Endothelial cell of umbilical vein (primary cell): ENCODE results near the gene NRXN3. TPM values are rescaled to one million over a fixed set of nuclear protein-coding genes. Genes with fewer than 3 reads are reported as not detected.

Experiments used
- BruUV-seq: library from RNA; stranded (reverse); fragments of 400-500 nt; replicated peaks from 2 replicates; lab custom pipeline; 2021; lab: Mats Ljungman, UMichigan
- CTCF ChIA-PET: fragments of 300-600, 350-600 bp; sonication (Branson Sonifier 250); formaldehyde crosslinking; loops from one replicate; lab custom pipeline; 2021; ENCODE audit warnings: antibody characterized with exemption, inconsistent platforms; lab: Charles Lee
- POLR2A ChIA-PET: fragments of 300-600, 350-600 bp; sonication (Branson Sonifier 250); formaldehyde crosslinking; loops from one replicate; lab custom pipeline; 2021; ENCODE audit warnings: antibody characterized with exemption, inconsistent platforms; lab: Charles Lee
- DNase-seq: peaks from one replicate; pipeline ENCODE4 v3.0.0-alpha.2; 2011; ENCODE audit warnings: low read depth, low spot score
- FAIRE-seq: peaks from 2 replicates; lab custom pipeline; 2011; peaks lifted over from hg19 to GRCh38; lab: Jason Lieb, UNC
- H2AFZ ChIP-seq: 2 replicates; pipeline ENCODE4 v1.6.0; 2012; ENCODE audit warnings: low read depth, low read length, control low read depth, inconsistent platforms
- H3K27ac ChIP-seq: 2 replicates; pipeline ENCODE4 v1.5.1; 2011; ENCODE audit warnings: low read depth, mild to moderate bottlenecking, control low read depth, low read length, moderate library complexity; ENCODE audit not compliant: insufficient read depth
- H3K27me3 ChIP-seq, 2 experiments: 2 replicates each; pipeline versions ENCODE4 v1.6.0 to v1.6.1; 2011; ENCODE audit warnings: low read length in 2 of 2, mixed read lengths in 1 of 2; ENCODE audit not compliant: control insufficient read depth in 2 of 2, insufficient read depth in 2 of 2
- H3K36me3 ChIP-seq, 2 experiments: 2 replicates in 1 of 2; 3 replicates in 1 of 2; pipeline ENCODE4 v1.5.1; 2011; ENCODE audit warnings: low read length in 2 of 2, mild to moderate bottlenecking in 1 of 2, moderate library complexity in 1 of 2; ENCODE audit not compliant: control insufficient read depth in 2 of 2, insufficient read depth in 2 of 2; ENCODE audit errors: extremely low read depth in 1 of 2
- H3K4me1 ChIP-seq: 3 replicates; pipeline ENCODE4 v1.5.1; 2011; ENCODE audit warnings: mild to moderate bottlenecking, low read length; ENCODE audit not compliant: control insufficient read depth, insufficient read depth; ENCODE audit errors: extremely low read depth
- H3K4me2 ChIP-seq: 2 replicates; pipeline ENCODE4 v1.6.1; 2011; ENCODE audit warnings: low read length, control low read depth, mixed read lengths; ENCODE audit not compliant: insufficient read depth
- H3K4me3 ChIP-seq, 3 experiments: fragments of 200-600 bp in 1 of 3; sonication (generic), shearing (Covaris generic) in 1 of 3; replicated peaks in 1 of 3; 2 replicates each; pipeline ENCODE4 v1.5.1; 2011 to 2016; ENCODE audit warnings: control low read depth in 3 of 3, low read length in 3 of 3, mild to moderate bottlenecking in 2 of 3, inconsistent platforms in 1 of 3, low read depth in 1 of 3, moderate library complexity in 1 of 3; ENCODE audit not compliant: insufficient read depth in 1 of 3
- H3K79me2 ChIP-seq: 2 replicates; pipeline ENCODE4 v1.6.0; 2012; ENCODE audit warnings: low read length, inconsistent platforms; ENCODE audit not compliant: control insufficient read depth, insufficient read depth
- H3K9ac ChIP-seq: replicated peaks from 2 replicates; pipeline ENCODE3; 2011; ENCODE audit warnings: low read length, control low read depth; ENCODE audit not compliant: insufficient read depth; ENCODE audit errors: extremely low read depth
- H3K9me1 ChIP-seq: replicated peaks from 3 replicates; pipeline ENCODE4 v1.6.0; 2011; ENCODE audit warnings: mild to moderate bottlenecking, low read length; ENCODE audit not compliant: control insufficient read depth, insufficient read depth; ENCODE audit errors: extremely low read depth
- H3K9me3 ChIP-seq: replicated peaks from 2 replicates; pipeline ENCODE4 v1.5.1; 2012; ENCODE audit warnings: low read length, inconsistent platforms; ENCODE audit not compliant: control insufficient read depth, insufficient read depth
- H4K20me1 ChIP-seq: replicated peaks from 2 replicates; pipeline ENCODE3; 2011; ENCODE audit warnings: mild to moderate bottlenecking, low read length; ENCODE audit not compliant: control insufficient read depth, insufficient read depth; ENCODE audit errors: extremely low read depth
- EZH2 ChIP-seq: IDR thresholded peaks from 2 replicates; pipeline ENCODE4 v1.6.1; 2012; ENCODE audit warnings: borderline replicate concordance, low read depth, mild to moderate bottlenecking, moderate library complexity, low read length, inconsistent platforms; ENCODE audit not compliant: severe bottlenecking
- FOS ChIP-seq: IDR thresholded peaks from 2 replicates; pipeline ENCODE4 v1.6.1; 2011; ENCODE audit warnings: mild to moderate bottlenecking, low read length, moderate library complexity, borderline replicate concordance; ENCODE audit not compliant: insufficient read depth
- GATA2 ChIP-seq: IDR thresholded peaks from 2 replicates; pipeline ENCODE4 v1.7.0; 2011; ENCODE audit warnings: low read depth, mild to moderate bottlenecking, moderate library complexity, mixed read lengths, low read length; ENCODE audit not compliant: insufficient read length, insufficient read depth
- JUN ChIP-seq: IDR thresholded peaks from 2 replicates; pipeline ENCODE4 v1.6.1; 2011; ENCODE audit warnings: borderline replicate concordance, low read depth; ENCODE audit not compliant: insufficient read length, insufficient read depth
- POLR2AphosphoS5 ChIP-seq: IDR thresholded peaks from 2 replicates; pipeline ENCODE4 v1.6.1; 2012; ENCODE audit warnings: low read depth, mild to moderate bottlenecking, control low read depth, low read length, moderate library complexity; ENCODE audit not compliant: insufficient read depth
- dilution Hi-C: fragments of 300-500 bp; cut with MboI; formaldehyde crosslinking; loops from one replicate; pipeline ENCODE4 v1.15.0; 2019; ENCODE audit warnings: low sequenced_read_pairs; ENCODE audit not compliant: extremely low pct_ligation_motif_present
- intact Hi-C: fragments of 100-400 bp; cut with micrococcal nuclease; formaldehyde crosslinking; loops from one replicate; pipeline ENCODE4 v1.10.0; 2022
- polyA plus RNA-seq, 4 experiments: library from polyadenylated mRNA; depleted of rRNA in 3 of 4; stranded (reverse) in 3 of 4; unstranded in 1 of 4; fragments of >200 nt; gene quantifications; 2 replicates each; pipeline versions ENCODE4 v1.2.1 to v1.2.3, GENCODE V29; 2011 to 2012; ENCODE audit warnings: missing spikeins in 1 of 4
- total RNA-seq: library from RNA; stranded (reverse); gene quantifications from 2 replicates; pipeline ENCODE4 v1.2.3, GENCODE V29; 2021
- TF ChIP-seq, protein P1 (sequence below): IDR thresholded peaks from 2 replicates; pipeline ENCODE4 v1.6.1; 2011; ENCODE audit not compliant: insufficient read depth, insufficient read length

NRXN3 gene
- total and polyA plus RNA-seq, 2 donors (not counting 3 experiments of a cell fraction or from before 2014, with no cell fraction given) = 0.72 to 4.2 TPM

DNA sequence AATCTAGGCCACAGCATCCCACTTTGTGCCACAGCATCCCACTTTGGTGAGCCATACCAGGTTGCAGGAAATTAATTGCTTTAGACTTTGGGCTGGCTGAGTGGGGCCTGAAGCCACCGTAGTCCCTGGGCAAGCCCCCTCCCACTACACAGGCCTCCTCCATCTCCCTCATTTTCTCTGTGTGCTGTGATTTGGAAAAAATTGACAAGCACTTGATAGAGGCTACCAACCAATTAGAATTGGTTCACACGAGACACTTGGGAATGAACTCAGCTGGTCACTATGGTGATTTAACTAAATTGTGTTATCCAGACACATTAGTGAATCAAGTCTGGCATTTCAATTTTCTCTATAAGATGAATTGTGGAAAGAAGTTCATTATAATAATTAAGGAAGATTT lies 1560.0 kb downstream of the NRXN3 start:
- dilution Hi-C loops (no loop called here), intact Hi-C loops (no loop called here)
- CTCF ChIA-PET = no interaction called here
- BruUV-seq = no TSS peak
- H4K20me1 ChIP-seq = no peaks in the 10 kb centered on the region
- no peak overlapping the region for H3K27ac ChIP-seq
- TF ChIP-seq POLR2AphosphoS5 = no peak
- TF ChIP-seq, protein P1, sequence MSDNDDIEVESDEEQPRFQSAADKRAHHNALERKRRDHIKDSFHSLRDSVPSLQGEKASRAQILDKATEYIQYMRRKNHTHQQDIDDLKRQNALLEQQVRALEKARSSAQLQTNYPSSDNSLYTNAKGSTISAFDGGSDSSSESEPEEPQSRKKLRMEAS = no peak
- no peak for TF ChIP-seq GATA2
- no peak for TF ChIP-seq EZH2
- H3K27me3 ChIP-seq = no peaks in the 10 kb centered on the region
- no peak overlapping the region for H2AFZ ChIP-seq
- FAIRE-seq = no peak
- H3K9me3 ChIP-seq = no peaks in the 10 kb centered on the region
- no peak overlapping the region for H3K4me2 ChIP-seq
- H3K9me1 ChIP-seq = no peaks in the 10 kb centered on the region
- no peak for DNase-seq
- no peaks in the 10 kb centered on the region for H3K36me3 ChIP-seq
- POLR2A ChIA-PET = no interaction called here
- H3K4me1 ChIP-seq = no peaks in the 10 kb centered on the region
- no peaks in the 10 kb centered on the region for H3K79me2 ChIP-seq
- no peak overlapping the region for H3K4me3 ChIP-seq
- no peak overlapping the region for H3K9ac ChIP-seq

DNA sequence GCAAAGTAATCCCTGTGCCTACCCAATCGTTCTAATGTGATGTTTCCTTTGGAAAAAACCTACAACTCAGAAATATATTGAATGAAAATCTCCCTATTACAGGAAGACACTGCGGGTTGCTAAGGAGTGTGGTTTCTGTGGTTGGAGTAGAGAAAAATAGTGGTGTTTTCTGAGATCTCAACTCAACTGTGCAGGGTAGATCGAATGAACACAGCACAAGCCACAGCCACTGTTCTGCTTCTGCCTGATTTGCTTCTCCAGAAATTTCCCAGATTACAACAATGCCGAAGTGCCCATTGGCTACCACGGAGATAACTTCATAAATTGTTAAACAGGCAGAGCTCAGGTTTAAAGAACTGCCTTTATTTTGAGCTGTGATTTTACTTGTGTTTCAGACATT lies 1560.8 kb downstream of the NRXN3 start:
- Histone ChIP-seq H3K9me1 (no peaks in the 10 kb centered on the region), H3K9me3 (no peaks in the 10 kb centered on the region), H3K9ac (no peak overlapping the region), H3K4me3 (no peak overlapping the region), H3K27me3 (no peaks in the 10 kb centered on the region), H4K20me1 (no peaks in the 10 kb centered on the region), H2AFZ (no peak overlapping the region), H3K36me3 (no peaks in the 10 kb centered on the region), H3K27ac (no peak overlapping the region), H3K4me2 (no peak overlapping the region), H3K4me1 (no peaks in the 10 kb centered on the region), H3K79me2 (no peaks in the 10 kb centered on the region)
- no peak for FAIRE-seq
- DNase-seq = no peak
- ChIA-PET CTCF (no interaction called here), POLR2A (no interaction called here)
- intact Hi-C loops (no loop called here), dilution Hi-C loops (no loop called here)
- TF ChIP-seq, protein P1 = no peak
- TF ChIP-seq JUN (no peak), EZH2 (no peak), FOS (no peak)
- BruUV-seq = no TSS peak
